Hippocampal formation (tissue), 2 donors: ENCODE data around the gene NR3C1.

Experiments used
- DNase-seq, 2 donors: peaks; one replicate each; lab custom pipeline; 2025; lab: John Stamatoyannopoulos, UW

Gene NR3C1

GRCh38 chr5:143362664-143363227 is 40.7 kb downstream of the NR3C1 start:
- DNase-seq = no peak

GRCh38 chr5:143361438-143361837 is 42.0 kb downstream of the NR3C1 start:
- DNase-seq = no peak

DNA sequence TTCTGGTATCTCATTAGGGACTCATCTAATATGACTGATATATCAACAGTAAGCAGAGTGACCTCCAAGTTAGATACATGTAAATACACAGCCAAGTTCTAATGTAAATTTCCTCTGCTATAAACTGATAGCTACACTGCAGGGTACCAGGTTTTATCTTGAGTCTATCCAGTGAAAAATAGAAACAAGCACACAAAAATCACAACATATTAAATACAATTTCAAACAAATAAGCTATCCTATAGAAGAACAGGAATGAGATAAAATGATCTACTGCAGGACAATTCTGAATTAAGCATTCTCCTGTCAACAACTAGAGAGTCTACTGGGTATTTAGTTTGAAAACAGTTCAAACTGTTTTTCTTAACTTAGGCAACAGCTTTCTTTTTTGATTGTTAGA is 42.7 kb downstream of the NR3C1 start:
- DNase-seq = no peak

DNA sequence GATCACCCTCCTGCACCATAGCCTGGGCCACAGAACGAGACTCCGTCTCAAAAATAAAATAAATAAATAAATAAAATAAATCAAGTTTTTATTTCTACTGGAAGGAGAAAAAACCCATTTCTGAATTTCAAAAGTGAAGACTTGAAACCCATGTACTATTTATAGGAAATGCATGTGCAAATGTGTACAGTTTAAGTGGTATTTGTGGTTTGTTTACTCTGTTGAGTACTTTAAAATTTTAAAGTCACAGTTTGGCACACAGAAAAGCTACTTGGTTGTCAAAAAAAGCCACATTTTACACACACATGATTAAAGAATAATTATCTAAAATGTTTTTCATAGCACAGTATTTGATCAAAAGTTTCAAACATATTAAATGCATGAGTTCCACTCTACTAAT is 43.6 kb downstream of the NR3C1 start:
- no peak for DNase-seq

DNA sequence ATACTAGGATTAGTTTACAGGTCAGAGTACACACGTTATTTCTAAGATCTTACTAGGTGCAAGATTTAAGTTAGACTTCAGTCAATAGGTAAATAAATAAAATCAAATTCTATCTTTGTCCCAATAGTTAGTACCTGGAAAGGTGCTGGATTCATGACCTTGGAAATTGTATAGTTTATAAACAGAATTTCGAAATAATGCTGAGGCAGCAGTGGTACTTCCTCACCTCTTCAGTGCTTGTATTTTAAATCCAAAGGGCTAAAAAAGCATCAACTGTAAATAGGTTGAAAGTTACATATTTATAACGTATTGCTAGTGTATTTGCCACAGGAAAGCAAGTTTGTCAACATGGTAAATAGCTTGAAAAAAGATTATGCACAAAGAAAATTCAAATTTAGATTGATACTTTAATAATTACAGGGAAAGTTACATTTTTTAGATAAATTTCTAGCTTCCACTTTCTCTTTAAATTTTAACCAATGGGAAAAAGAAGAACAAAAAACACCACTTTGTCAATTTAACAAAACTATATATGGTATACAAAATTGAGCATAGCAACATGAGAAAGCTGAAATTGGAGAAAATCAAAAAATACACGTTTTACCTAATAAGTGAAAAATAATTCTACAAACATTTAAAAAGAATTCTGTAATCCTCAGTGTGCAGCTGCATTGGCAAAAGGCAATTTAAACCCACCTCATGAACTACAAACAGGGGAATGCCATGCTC is 46.5 kb downstream of the NR3C1 start:
- no peak for DNase-seq

GRCh38 chr5:143355710-143356109 is 47.8 kb downstream of the NR3C1 start:
- peak in 1 of 2 donors; percentile 24 for DNase-seq

DNA sequence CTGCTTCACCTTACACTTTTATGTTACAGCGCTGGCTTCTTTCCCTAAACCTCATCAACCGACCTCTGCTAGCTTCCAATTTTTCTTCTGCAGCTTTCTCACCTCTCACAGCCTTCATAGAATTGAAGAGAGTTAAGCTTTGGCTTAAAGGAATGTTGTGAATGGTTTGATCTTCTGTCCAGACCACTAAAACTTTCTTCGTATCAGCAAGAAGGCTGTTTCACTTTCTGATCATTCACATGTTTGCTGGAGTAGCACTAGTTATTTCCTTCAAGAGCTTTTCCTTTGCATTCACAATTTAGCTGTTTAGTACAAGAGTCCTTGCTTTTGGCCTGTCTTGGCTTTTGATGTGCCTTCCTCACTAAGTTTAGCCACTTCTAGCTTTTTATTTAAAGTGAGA is 49.5 kb downstream of the NR3C1 start:
- no peak for DNase-seq

- DNase-seq = no peak
Observed at GRCh38 chr5:143352691-143353090, 50.8 kb downstream of the NR3C1 start.

DNA sequence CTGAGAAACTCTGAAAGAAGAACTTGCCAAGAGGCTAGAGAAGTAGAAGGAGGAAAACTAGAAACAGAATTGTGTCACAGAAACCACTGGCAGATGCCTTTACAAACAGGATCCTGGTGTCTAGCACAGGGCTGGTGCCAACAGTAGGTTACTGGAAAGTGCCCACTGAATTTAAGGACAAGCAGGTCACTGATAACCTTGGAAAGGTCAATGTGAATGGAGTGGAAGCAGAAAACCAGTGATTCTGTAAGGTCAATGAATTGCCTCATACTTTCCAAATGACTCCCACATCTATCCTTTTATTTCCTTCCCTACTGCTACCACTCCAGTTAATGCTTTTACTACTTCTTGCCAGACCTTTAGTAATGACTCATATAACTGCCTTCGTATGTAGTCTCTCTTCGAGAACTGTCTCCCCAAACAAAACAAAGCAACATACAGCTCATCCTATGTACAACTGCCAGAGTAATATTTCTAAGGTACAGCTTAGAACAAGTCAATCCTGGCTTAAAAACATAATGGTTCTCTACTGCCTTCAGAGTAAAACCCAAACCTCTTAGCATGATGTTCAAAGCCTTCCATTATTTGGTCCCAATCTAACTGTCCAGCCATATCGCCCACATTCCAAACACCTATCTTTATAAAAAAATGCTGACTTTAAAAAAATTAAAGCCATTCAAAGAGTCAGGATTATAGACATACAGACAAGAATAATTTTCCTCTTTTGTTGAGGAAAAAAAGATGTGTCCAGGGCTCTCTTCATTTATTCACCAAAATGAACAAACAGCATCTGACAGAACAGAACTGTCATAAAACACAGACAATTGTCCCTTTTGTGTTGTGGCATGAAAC is 52.5 kb downstream of the NR3C1 start:
- DNase-seq = no peak

- no peak for DNase-seq
Observed at GRCh38 chr5:143350341-143350740, 53.1 kb downstream of the NR3C1 start.

DNA sequence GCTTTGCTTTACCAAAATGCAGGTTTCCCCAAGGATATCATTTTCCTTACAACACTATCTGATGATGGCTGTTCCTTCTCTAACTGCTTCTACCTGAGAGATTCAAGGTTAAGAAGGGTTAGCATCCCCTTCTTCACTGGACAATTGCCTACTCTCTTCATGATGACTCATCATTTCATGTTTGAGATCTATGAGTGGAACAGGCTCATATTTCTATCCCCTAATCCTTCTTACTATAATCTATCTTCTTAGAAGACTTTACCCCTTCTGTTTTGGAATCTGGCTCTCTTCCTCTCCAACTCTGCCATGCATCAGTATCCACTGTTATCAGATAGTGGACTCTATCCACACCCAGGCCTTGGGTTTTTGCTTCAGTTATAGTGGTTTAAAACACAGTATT is 54.3 kb downstream of the NR3C1 start:
- no peak for DNase-seq

- no peak for DNase-seq
Observed at GRCh38 chr5:143347698-143348344, 55.7 kb downstream of the NR3C1 start.

- no peak for DNase-seq
Observed at GRCh38 chr5:143347046-143347445, 56.4 kb downstream of the NR3C1 start.

DNA sequence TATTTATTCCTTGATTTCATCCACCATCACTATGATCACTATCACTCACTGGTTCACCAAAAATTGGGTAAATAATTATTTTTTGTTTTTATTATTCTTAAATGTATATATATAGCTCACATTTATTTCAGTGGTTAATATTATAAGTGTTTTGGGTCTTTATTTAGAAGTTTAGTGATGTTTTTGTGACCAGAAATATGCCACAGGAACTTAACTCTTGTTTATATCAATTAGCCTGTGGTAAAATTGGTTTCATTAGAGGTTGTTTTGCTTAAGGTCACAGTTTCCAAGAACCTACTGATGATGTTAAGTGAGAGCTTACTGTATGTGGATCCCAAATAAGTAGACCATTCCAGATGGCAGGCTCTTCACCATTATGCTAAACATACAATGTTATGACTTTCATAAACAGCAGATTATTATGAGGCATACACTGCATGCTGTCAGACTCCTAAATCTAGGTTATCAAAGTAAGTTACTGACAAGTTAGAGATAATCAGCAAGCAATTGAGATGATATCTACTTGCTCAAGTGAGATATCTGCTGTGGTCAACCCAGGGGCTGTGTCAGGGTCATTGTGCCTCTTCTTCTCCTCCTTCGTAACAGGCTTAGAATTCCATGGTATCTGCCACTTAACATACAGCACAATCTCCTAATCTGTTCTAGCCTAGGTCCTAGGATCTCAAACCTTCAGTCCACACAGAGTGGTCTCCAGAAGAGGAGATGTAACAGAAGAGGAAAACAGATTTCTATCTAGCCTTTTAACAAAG is 57.6 kb downstream of the NR3C1 start:
- DNase-seq = no peak

DNA sequence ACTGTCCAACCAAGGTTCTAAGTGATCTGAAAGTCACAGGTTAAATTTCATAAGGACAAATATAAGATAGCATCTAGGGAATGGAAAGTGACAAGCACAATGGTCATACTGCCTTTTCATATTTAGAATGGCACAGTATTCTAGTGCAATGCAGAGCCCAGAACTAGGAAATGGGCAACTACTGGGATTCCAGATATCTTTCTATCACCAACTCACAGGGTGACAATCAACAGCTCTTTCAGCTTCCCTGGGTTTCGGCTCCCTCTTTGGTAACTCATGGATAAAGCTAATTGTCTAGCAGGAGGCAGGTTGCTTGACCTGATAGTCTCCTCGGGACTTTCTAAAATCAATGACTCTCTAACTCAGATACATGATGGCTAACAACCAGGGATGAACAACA is 60.4 kb downstream of the NR3C1 start:
- DNase-seq = no peak

DNA sequence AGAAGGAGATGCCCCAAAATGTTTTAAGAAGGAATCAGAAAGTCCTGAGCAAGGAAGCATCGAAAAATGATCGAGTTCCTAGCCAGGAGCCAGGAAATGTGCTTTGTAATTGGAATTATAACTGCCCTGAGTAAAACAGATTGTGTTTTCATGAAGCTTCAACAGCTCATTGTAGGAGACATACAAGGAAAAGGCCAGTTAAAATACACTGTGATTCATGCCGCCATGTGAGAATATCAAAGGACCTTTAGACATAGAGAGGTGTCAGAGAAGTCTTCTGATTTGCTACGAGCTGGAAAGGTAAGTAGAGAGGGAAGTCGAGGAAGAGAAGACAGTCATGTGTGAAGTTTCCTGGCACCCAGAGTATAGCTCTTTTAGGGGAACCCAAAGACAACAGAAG is 60.9 kb downstream of the NR3C1 start:
- DNase-seq = no peak

DNA sequence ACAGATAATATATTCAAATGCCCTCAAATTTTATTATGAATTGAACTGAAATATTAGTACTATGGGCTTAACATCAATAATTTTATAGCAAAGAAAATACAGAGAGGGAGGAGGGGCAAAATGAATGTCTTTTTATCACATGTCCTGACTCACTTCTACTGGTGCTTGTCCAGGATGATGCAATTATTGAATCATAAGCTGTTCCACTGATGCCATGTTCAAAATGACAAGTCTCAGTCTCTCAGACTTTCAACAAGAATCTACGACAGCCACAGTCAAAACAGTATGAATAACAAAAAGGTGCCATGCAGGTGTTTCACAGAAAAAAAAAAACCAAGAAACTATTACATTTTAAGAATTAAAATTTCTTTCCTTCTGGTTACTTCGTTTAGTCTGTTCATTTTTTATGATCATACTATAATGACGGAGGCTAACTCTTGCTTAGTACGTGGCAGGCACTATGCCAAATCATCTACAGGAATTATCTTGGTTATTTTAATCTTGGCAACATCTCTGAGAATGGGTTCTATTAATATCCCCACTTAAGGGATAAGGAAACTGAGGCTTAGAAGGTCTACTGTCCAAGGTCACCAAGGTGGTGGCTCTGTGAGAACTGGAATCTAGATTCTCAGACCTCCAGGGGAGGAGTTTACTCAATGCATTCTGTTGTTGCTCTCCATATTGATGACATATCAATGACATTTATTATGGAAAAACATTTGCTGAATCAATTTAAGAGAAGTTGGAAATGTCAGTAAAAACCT is 61.5 kb downstream of the NR3C1 start:
- DNase-seq = no peak

- DNase-seq = peak in 1 of 2 donors; percentile 24
Observed at GRCh38 chr5:143340891-143341685, 62.4 kb downstream of the NR3C1 start.

GRCh38 chr5:143338658-143339366 is 64.7 kb downstream of the NR3C1 start:
- no peak for DNase-seq
